Liver (tissue), 9 donors: ENCODE results near the gene CD248. TPM values are rescaled to one million over a fixed set of nuclear protein-coding genes. Genes with fewer than 3 reads are reported as not detected.

ENCODE experiments used
- DNase-seq: peaks from one replicate; pipeline ENCODE4 v3.0.0-alpha.2; 2017; ENCODE audit warnings: low spot score
- H3K27ac ChIP-seq, 2 donors: one replicate each; pipeline ENCODE4 v1.7.0; 2013; ENCODE audit warnings: inconsistent platforms in 2 of 2, low read length in 2 of 2, control low read depth in 1 of 2, low read depth in 1 of 2, mild to moderate bottlenecking in 1 of 2
- H3K27me3 ChIP-seq, 4 donors: one replicate each; pipeline versions ENCODE4 v1.6.1 to v1.7.0; 2013; ENCODE audit warnings: low read length in 3 of 4, inconsistent platforms in 1 of 4, mild to moderate bottlenecking in 1 of 4, moderate library complexity in 1 of 4; ENCODE audit not compliant: control insufficient read depth in 4 of 4, insufficient read depth in 4 of 4
- H3K36me3 ChIP-seq, 4 donors: one replicate each; pipeline versions ENCODE4 v1.6.1 to v1.7.0; 2013; ENCODE audit warnings: low read length in 3 of 4, mild to moderate bottlenecking in 3 of 4, low read depth in 1 of 4, moderate library complexity in 1 of 4; ENCODE audit not compliant: control insufficient read depth in 4 of 4, insufficient read depth in 3 of 4
- H3K4me1 ChIP-seq, 4 donors: one replicate each; pipeline versions ENCODE4 v1.6.1 to v1.7.0; 2013; ENCODE audit warnings: low read length in 3 of 4, mild to moderate bottlenecking in 3 of 4, moderate library complexity in 1 of 4; ENCODE audit not compliant: control insufficient read depth in 4 of 4, insufficient read depth in 4 of 4
- H3K4me3 ChIP-seq, 3 donors: one replicate each; pipeline versions ENCODE4 v1.6.1 to v1.7.0; 2013; ENCODE audit warnings: low read length in 3 of 3, control low read depth in 1 of 3, low read depth in 1 of 3, mild to moderate bottlenecking in 1 of 3
- H3K9ac ChIP-seq, 2 donors: one replicate each; pipeline ENCODE4 v1.7.0; 2013; ENCODE audit warnings: low read length in 2 of 2, mild to moderate bottlenecking in 2 of 2, moderate library complexity in 2 of 2, control low read depth in 1 of 2, low read depth in 1 of 2
- H3K9me3 ChIP-seq, 4 donors: one replicate each; pipeline versions ENCODE4 v1.6.1 to v1.7.0; 2013; ENCODE audit warnings: low read length in 3 of 4; ENCODE audit not compliant: control insufficient read depth in 4 of 4
- EGR1 ChIP-seq, 2 donors: IDR thresholded peaks; 2 replicates each; pipeline ENCODE4 v1.6.1; 2016 to 2018; ENCODE audit warnings: antibody characterized with exemption in 2 of 2, low read depth in 2 of 2
- FOXA1 ChIP-seq: IDR thresholded peaks from 2 replicates; pipeline ENCODE4 v1.6.1; 2016; ENCODE audit warnings: antibody characterized with exemption
- FOXA2 ChIP-seq: IDR thresholded peaks from 2 replicates; pipeline ENCODE4 v1.6.1; 2016; ENCODE audit warnings: antibody characterized with exemption
- GABPA ChIP-seq, 2 donors: IDR thresholded peaks in 1 of 2; conservative IDR thresholded peaks in 1 of 2; 2 replicates each; pipeline ENCODE4 v1.6.1; 2016; ENCODE audit warnings: antibody characterized with exemption in 2 of 2, mild to moderate bottlenecking in 1 of 2, moderate library complexity in 1 of 2
- HNF4A ChIP-seq, 2 donors: conservative IDR thresholded peaks; 2 replicates each; pipeline ENCODE4 v1.6.1; 2016; ENCODE audit warnings: antibody characterized with exemption in 2 of 2, mild to moderate bottlenecking in 2 of 2
- HNF4G ChIP-seq: IDR thresholded peaks from 2 replicates; pipeline ENCODE4 v1.6.1; 2016; ENCODE audit warnings: antibody characterized with exemption
- JUND ChIP-seq, 2 donors: IDR thresholded peaks; 2 replicates each; pipeline ENCODE4 v1.6.1; 2016; ENCODE audit warnings: antibody characterized with exemption in 2 of 2
- NR2F2 ChIP-seq: IDR thresholded peaks from 2 replicates; pipeline ENCODE4 v1.6.1; 2016; ENCODE audit warnings: antibody characterized with exemption
- RAD21 ChIP-seq, 2 donors: IDR thresholded peaks; 2 replicates each; pipeline ENCODE4 v1.6.1; 2016; ENCODE audit warnings: antibody characterized with exemption in 2 of 2, mild to moderate bottlenecking in 2 of 2
- RXRA ChIP-seq, 2 donors: IDR thresholded peaks; 2 replicates each; pipeline ENCODE4 v1.6.1; 2017 to 2018; ENCODE audit warnings: antibody characterized with exemption in 2 of 2, mild to moderate bottlenecking in 1 of 2
- SP1 ChIP-seq: IDR thresholded peaks from 2 replicates; pipeline ENCODE4 v1.6.1; 2018; ENCODE audit warnings: antibody characterized with exemption, mild to moderate bottlenecking
- TAF1 ChIP-seq: conservative IDR thresholded peaks from 2 replicates; pipeline ENCODE4 v1.6.1; 2016; ENCODE audit warnings: antibody characterized with exemption, mild to moderate bottlenecking
- YY1 ChIP-seq: IDR thresholded peaks from 2 replicates; pipeline ENCODE4 v1.6.1; 2016; ENCODE audit warnings: antibody characterized with exemption, mild to moderate bottlenecking
- WGBS: extraction: QIAGEN DNeasy Blood & Tissue Kit; methylation state at CpG from one replicate; pipeline ENCODE4 v1.1.7; 2013; 5-methylcytosine and 5-hydroxymethylcytosine counted together
- polyA plus RNA-seq, 2 donors: library from polyadenylated mRNA; stranded (reverse) in 1 of 2; unstranded in 1 of 2; fragments of 200-250 nt in 1 of 2; fragments of >200 nt in 1 of 2; fragmentation: Nextera tagmentation in 1 of 2; extraction: Ambion mirVana in 1 of 2; gene quantifications; one replicate each; pipeline versions ENCODE4 v1.2.1 to v1.2.3, GENCODE V29; 2013 to 2015
- total RNA-seq, 2 donors: library from RNA; depleted of rRNA; stranded (reverse); fragments of >200 nt; gene quantifications; one replicate each; pipeline ENCODE4 v1.2.3, GENCODE V29; 2014
- TF ChIP-seq, protein P1 (sequence below): IDR thresholded peaks from 2 replicates; pipeline ENCODE4 v1.6.1; 2016; ENCODE audit warnings: antibody characterized with exemption
- TF ChIP-seq, protein P2 (sequence below): IDR thresholded peaks from 2 replicates; pipeline ENCODE4 v1.6.1; 2016; ENCODE audit warnings: antibody characterized with exemption
- TF ChIP-seq, protein P3 (sequence below): IDR thresholded peaks from 2 replicates; pipeline ENCODE4 v1.6.1; 2016; ENCODE audit warnings: antibody characterized with exemption
- TF ChIP-seq, protein P4 (sequence below): fragments of 150-350 bp; IDR thresholded peaks from 2 replicates; pipeline ENCODE4 v1.5.1; 2017; ENCODE audit warnings: improper control_type of control experiment, low read depth, low read length; ENCODE audit not compliant: missing input control
- TF ChIP-seq, protein P5 (sequence below): IDR thresholded peaks from 2 replicates; pipeline ENCODE4 v1.6.1; 2016; ENCODE audit warnings: antibody characterized with exemption, mild to moderate bottlenecking
- donor health status: healthy.
- donor health status: healthy.
- donor health status: healthy.
- donor health status: healthy.
- donor health status: healthy.

Gene CD248
- total and polyA plus RNA-seq, 4 donors: 0.64 to 3.0 (median 1.2) TPM

DNA sequence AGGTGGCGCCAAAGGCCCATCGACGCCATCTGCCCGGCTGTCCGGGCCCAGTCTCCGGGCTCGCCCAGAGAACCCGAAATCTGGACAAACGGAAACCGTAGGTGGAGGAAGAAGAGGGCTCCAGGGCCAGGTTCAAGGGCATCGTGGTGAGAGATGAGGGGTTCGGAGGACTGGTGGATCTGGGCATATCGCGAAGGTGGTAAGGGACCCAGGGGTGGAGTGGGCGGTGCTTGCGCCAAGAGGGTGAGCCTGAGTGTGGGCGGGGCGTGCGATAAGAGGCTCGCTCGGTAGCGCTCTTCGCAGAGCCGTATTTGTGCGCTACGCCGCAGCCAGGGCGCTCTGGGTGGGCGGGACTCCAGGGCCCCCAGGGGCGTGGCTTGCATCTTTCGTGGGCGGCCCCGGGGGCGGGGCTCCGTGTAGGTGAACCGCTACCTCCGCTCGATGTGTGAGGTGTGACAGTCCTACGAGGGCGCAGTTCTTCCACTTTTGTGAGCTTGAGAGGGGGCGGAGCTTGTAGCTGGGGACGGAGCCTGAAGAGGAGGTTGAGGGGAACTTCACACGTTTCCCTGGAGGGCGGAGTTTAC, 4.8 kb downstream of the CD248 start:
- Histone ChIP-seq H3K36me3 (no peaks in the 10 kb centered on the region), H3K4me1 (peaks cover 0 to 12% (median 5%) of the 10 kb centered on the region in 4 donors), H3K4me3 (peak overlapping the region; percentile 44 to 63 (median 57)), H3K27me3 (no peaks in the 10 kb centered on the region), H3K9me3 (no peaks in the 10 kb centered on the region), H3K27ac (peak overlapping the region; percentile 79 to 86), H3K9ac (peak overlapping the region in 1 of 2 donors; percentile 26)
- DNase-seq: peak; percentile 93
- TF ChIP-seq GABPA (IDR thresholded peaks at IDR 0.05 in 1 of 2, conservative IDR thresholded peaks at IDR 0.05 in 1 of 2) (no peak), FOXA2 (no peak), JUND (IDR thresholded peaks at IDR 0.05) (no peak), RAD21 (IDR thresholded peaks at IDR 0.05) (peak; percentile 96 to 97), EGR1 (IDR thresholded peaks at IDR 0.05; ENCODE audit: low read depth in 2 of 2) (no peak), RXRA (IDR thresholded peaks at IDR 0.05) (no peak), NR2F2 (no peak), YY1 (peak; percentile 56), SP1 (peak; percentile 77), HNF4G (no peak), HNF4A (conservative IDR thresholded peaks at IDR 0.05) (no peak), FOXA1 (no peak), TAF1 (peak; percentile 26)
- TF ChIP-seq, protein P1, sequence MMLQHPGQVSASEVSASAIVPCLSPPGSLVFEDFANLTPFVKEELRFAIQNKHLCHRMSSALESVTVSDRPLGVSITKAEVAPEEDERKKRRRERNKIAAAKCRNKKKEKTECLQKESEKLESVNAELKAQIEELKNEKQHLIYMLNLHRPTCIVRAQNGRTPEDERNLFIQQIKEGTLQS: no peak
- TF ChIP-seq, protein P2, sequence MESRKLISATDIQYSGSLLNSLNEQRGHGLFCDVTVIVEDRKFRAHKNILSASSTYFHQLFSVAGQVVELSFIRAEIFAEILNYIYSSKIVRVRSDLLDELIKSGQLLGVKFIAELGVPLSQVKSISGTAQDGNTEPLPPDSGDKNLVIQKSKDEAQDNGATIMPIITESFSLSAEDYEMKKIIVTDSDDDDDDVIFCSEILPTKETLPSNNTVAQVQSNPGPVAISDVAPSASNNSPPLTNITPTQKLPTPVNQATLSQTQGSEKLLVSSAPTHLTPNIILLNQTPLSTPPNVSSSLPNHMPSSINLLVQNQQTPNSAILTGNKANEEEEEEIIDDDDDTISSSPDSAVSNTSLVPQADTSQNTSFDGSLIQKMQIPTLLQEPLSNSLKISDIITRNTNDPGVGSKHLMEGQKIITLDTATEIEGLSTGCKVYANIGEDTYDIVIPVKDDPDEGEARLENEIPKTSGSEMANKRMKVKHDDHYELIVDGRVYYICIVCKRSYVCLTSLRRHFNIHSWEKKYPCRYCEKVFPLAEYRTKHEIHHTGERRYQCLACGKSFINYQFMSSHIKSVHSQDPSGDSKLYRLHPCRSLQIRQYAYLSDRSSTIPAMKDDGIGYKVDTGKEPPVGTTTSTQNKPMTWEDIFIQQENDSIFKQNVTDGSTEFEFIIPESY: no peak
- TF ChIP-seq, protein P3, sequence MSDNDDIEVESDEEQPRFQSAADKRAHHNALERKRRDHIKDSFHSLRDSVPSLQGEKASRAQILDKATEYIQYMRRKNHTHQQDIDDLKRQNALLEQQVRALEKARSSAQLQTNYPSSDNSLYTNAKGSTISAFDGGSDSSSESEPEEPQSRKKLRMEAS: peak; percentile 50
- TF ChIP-seq, protein P4, sequence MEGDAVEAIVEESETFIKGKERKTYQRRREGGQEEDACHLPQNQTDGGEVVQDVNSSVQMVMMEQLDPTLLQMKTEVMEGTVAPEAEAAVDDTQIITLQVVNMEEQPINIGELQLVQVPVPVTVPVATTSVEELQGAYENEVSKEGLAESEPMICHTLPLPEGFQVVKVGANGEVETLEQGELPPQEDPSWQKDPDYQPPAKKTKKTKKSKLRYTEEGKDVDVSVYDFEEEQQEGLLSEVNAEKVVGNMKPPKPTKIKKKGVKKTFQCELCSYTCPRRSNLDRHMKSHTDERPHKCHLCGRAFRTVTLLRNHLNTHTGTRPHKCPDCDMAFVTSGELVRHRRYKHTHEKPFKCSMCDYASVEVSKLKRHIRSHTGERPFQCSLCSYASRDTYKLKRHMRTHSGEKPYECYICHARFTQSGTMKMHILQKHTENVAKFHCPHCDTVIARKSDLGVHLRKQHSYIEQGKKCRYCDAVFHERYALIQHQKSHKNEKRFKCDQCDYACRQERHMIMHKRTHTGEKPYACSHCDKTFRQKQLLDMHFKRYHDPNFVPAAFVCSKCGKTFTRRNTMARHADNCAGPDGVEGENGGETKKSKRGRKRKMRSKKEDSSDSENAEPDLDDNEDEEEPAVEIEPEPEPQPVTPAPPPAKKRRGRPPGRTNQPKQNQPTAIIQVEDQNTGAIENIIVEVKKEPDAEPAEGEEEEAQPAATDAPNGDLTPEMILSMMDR: peak; percentile 95
- TF ChIP-seq, protein P5, sequence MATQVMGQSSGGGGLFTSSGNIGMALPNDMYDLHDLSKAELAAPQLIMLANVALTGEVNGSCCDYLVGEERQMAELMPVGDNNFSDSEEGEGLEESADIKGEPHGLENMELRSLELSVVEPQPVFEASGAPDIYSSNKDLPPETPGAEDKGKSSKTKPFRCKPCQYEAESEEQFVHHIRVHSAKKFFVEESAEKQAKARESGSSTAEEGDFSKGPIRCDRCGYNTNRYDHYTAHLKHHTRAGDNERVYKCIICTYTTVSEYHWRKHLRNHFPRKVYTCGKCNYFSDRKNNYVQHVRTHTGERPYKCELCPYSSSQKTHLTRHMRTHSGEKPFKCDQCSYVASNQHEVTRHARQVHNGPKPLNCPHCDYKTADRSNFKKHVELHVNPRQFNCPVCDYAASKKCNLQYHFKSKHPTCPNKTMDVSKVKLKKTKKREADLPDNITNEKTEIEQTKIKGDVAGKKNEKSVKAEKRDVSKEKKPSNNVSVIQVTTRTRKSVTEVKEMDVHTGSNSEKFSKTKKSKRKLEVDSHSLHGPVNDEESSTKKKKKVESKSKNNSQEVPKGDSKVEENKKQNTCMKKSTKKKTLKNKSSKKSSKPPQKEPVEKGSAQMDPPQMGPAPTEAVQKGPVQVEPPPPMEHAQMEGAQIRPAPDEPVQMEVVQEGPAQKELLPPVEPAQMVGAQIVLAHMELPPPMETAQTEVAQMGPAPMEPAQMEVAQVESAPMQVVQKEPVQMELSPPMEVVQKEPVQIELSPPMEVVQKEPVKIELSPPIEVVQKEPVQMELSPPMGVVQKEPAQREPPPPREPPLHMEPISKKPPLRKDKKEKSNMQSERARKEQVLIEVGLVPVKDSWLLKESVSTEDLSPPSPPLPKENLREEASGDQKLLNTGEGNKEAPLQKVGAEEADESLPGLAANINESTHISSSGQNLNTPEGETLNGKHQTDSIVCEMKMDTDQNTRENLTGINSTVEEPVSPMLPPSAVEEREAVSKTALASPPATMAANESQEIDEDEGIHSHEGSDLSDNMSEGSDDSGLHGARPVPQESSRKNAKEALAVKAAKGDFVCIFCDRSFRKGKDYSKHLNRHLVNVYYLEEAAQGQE: peak; percentile 64
- WGBS: under 1% methylated on average over 44 of the region's 44 CpGs
